GM23338 (cell line): ENCODE results near the gene ALPL. TPM values are rescaled to one million over a fixed set of nuclear protein-coding genes. Genes with fewer than 3 reads are reported as not detected.

Source experiments
- ATAC-seq: fragments of 200-7000 bp; cut with Tn5 transposase; 3 replicates; pipeline ENCODE4 v1.9.1; 2020
- DNase-seq: peaks from one replicate; pipeline ENCODE4 v3.0.0-alpha.2; 2015; ENCODE audit warnings: low spot score
- H2AFZ ChIP-seq: fragments of 200-600 bp; sonication (generic); 2 replicates; pipeline ENCODE4 v1.8.0; 2016; ENCODE audit warnings: antibody characterized with exemption, mild to moderate bottlenecking, moderate library complexity
- H3F3A ChIP-seq: fragments of 200-600 bp; sonication (generic); replicated peaks from 2 replicates; pipeline ENCODE4 v1.8.0; 2017; ENCODE audit warnings: antibody characterized with exemption, mixed run types, low read depth
- H3K27ac ChIP-seq: fragments of 200-600 bp; sonication (generic); 2 replicates; pipeline ENCODE4 v1.6.1; 2016; ENCODE audit warnings: low read depth
- H3K27me3 ChIP-seq: fragments of 200-600 bp; sonication (generic); 2 replicates; pipeline ENCODE4 v1.8.0; 2016; ENCODE audit warnings: mild to moderate bottlenecking, mixed run types, moderate library complexity; ENCODE audit not compliant: insufficient read depth
- H3K36me3 ChIP-seq: fragments of 200-600 bp; sonication (generic); 2 replicates; pipeline ENCODE4 v1.8.0; 2016; ENCODE audit warnings: mild to moderate bottlenecking; ENCODE audit not compliant: insufficient read depth
- H3K4me1 ChIP-seq: fragments of 200-600 bp; sonication (generic); 2 replicates; pipeline ENCODE4 v1.8.0; 2016; ENCODE audit warnings: mild to moderate bottlenecking, moderate library complexity; ENCODE audit not compliant: insufficient read depth
- H3K4me2 ChIP-seq: fragments of 200-600 bp; sonication (generic); 2 replicates; pipeline ENCODE4 v1.7.1; 2017; ENCODE audit warnings: mixed run types
- H3K4me3 ChIP-seq: fragments of 200-600 bp; sonication (generic); 2 replicates; pipeline ENCODE4 v1.6.1; 2016; ENCODE audit warnings: mixed run types
- H3K79me2 ChIP-seq: fragments of 200-600 bp; sonication (generic); replicated peaks from 2 replicates; pipeline ENCODE4 v1.8.0; 2017; ENCODE audit warnings: mild to moderate bottlenecking; ENCODE audit not compliant: insufficient read depth
- H3K9me2 ChIP-seq: fragments of 200-600 bp; sonication (generic); 2 replicates; pipeline ENCODE4 v1.8.0; 2017; ENCODE audit not compliant: insufficient read depth
- H4K20me1 ChIP-seq: fragments of 200-600 bp; sonication (generic); replicated peaks from 2 replicates; pipeline ENCODE4 v1.8.0; 2017; ENCODE audit warnings: mild to moderate bottlenecking; ENCODE audit not compliant: insufficient read depth
- H3K27ac Mint-ChIP-seq: 2 replicates; pipeline ENCODE4 v1.8.0; 2020; ENCODE audit warnings: inconsistent platforms, mild to moderate bottlenecking, moderate library complexity, mixed read lengths
- H3K27me3 Mint-ChIP-seq: 3 replicates; pipeline ENCODE4 v1.8.0; 2022; ENCODE audit warnings: low read depth, mild to moderate bottlenecking, moderate library complexity, mixed read lengths, inconsistent platforms; ENCODE audit not compliant: insufficient read depth, poor library complexity
- H3K36me3 Mint-ChIP-seq: 3 replicates; pipeline ENCODE4 v1.8.0; 2021; ENCODE audit warnings: low read depth, mild to moderate bottlenecking, inconsistent platforms, moderate library complexity, mixed read lengths
- H3K4me1 Mint-ChIP-seq: 3 replicates; pipeline ENCODE4 v1.8.0; 2020; ENCODE audit warnings: mild to moderate bottlenecking, inconsistent platforms, mixed read lengths
- H3K4me3 Mint-ChIP-seq: 3 replicates; pipeline ENCODE4 v1.8.0; 2021; ENCODE audit warnings: moderate library complexity, mild to moderate bottlenecking, inconsistent platforms, mixed read lengths
- H3K9me3 Mint-ChIP-seq: 3 replicates; pipeline ENCODE4 v1.8.0; 2020; ENCODE audit warnings: moderate library complexity, mild to moderate bottlenecking, inconsistent platforms, mixed read lengths
- ETS1 ChIP-seq: IDR thresholded peaks from 2 replicates; pipeline ENCODE4 v1.6.1; 2016; ENCODE audit warnings: antibody characterized with exemption
- EZH2 ChIP-seq: fragments of 200-600 bp; sonication (generic); IDR thresholded peaks from one replicate; pipeline ENCODE4 v1.8.0; 2017; ENCODE audit warnings: antibody characterized with exemption, mild to moderate bottlenecking, low read depth; ENCODE audit not compliant: unreplicated experiment
- JUNB ChIP-seq: IDR thresholded peaks from one replicate; pipeline ENCODE4 v1.6.1; 2016; ENCODE audit warnings: antibody characterized with exemption; ENCODE audit not compliant: unreplicated experiment
- NANOG ChIP-seq: IDR thresholded peaks from 2 replicates; pipeline ENCODE4 v1.6.1; 2016; ENCODE audit warnings: antibody characterized with exemption, borderline replicate concordance
- ZNF114 ChIP-seq: fragments of 250-450 bp; sonication (Bioruptor Pico); IDR thresholded peaks from 2 replicates; pipeline ENCODE4 v1.5.0; 2020; ENCODE audit warnings: mild to moderate bottlenecking, moderate library complexity
- ZNF331 ChIP-seq: fragments of 250-450 bp; sonication (Bioruptor Pico); IDR thresholded peaks from 2 replicates; pipeline ENCODE4 v1.5.0; 2020; ENCODE audit warnings: low read depth, mild to moderate bottlenecking, moderate library complexity
- ZNF462 ChIP-seq: fragments of 250-450 bp; sonication (Bioruptor Pico); IDR thresholded peaks from 2 replicates; pipeline ENCODE4 v1.5.0; 2020; ENCODE audit warnings: mild to moderate bottlenecking, moderate library complexity
- polyA plus RNA-seq: library from polyadenylated mRNA; unstranded; fragments of >200 nt; fragmentation: Nextera tagmentation; extraction: Ambion mirVana; gene quantifications from 2 replicates; pipeline ENCODE4 v1.2.1, GENCODE V29; 2016
- total RNA-seq: library from RNA; depleted of rRNA; stranded (reverse); fragments of >200 nt; shearing (Covaris generic); gene quantifications from 2 replicates; pipeline ENCODE4 v1.2.3, GENCODE V29; 2014
- TF ChIP-seq, protein P1 (sequence below), 2 experiments: fragments of 200-600 bp in 1 of 2; sonication (generic) in 1 of 2; conservative IDR thresholded peaks; 2 replicates each; pipeline versions ENCODE4 v1.5.1 to v1.6.1; 2016 to 2017; ENCODE audit warnings: antibody characterized with exemption in 2 of 2, low read depth in 2 of 2, mild to moderate bottlenecking in 2 of 2, moderate library complexity in 1 of 2
- TF ChIP-seq, protein P2 (sequence below): IDR thresholded peaks from one replicate; pipeline ENCODE4 v1.6.1; 2018; ENCODE audit warnings: antibody characterized with exemption; ENCODE audit not compliant: unreplicated experiment

The ALPL gene
- total and polyA plus RNA-seq, 2 experiments from 2014 or later, result 116 to 187 TPM

DNA sequence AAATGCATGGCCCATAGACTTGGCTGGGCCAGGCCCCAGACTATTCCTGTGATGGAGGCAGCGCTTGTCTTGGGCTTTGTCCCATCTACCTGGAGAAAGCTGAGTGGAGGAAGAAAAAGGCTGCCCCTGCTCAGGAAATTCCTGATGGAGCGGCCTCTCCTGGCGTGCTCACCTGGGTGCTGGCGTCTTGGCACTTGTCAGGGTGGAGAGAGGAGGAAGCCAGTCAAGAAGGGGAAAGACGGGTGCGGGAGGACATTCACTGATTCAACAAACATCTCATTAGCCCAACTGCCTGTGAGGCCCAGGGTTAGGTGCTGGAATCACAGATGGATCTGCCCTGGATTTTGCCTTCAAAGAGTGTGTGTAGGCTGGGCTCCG lies 16.1 kb downstream of the ALPL start:
- Mint-ChIP-seq H3K4me1 (peaks cover 32% of the 10 kb centered on the region), H3K27ac (0 out of 2 replicates have a peak overlapping the region, but pooled peaks have one; percentile 51), H3K4me3 (no peak overlapping the region), H3K27me3 (peaks cover 5% of the 10 kb centered on the region), H3K36me3 (0 out of 3 replicates have a peak, but pooled peaks cover 4% of the 10 kb centered on the region), H3K9me3 (no peaks in the 10 kb centered on the region)
- H4K20me1 ChIP-seq, result peaks cover 8% of the 10 kb centered on the region
- DNase-seq (no peak), ATAC-seq (no peak)
- H3K79me2 ChIP-seq, result peaks cover 79% of the 10 kb centered on the region
- no peak overlapping the region for H3K27ac ChIP-seq
- H3K27me3 ChIP-seq, result no peaks in the 10 kb centered on the region
- no peaks in the 10 kb centered on the region for H3F3A ChIP-seq
- no peak overlapping the region for H2AFZ ChIP-seq
- H3K9me2 ChIP-seq, result no peaks in the 10 kb centered on the region
- H3K4me2 ChIP-seq, result no peak overlapping the region
- H3K4me3 ChIP-seq, result no peak overlapping the region
- TF ChIP-seq NANOG (no peak), ETS1 (no peak), ZNF462 (CRISPR knock-in tag) (no peak), EZH2 (no peak), JUNB (no peak), ZNF114 (CRISPR knock-in tag) (no peak), ZNF331 (CRISPR knock-in tag) (no peak)
- TF ChIP-seq, protein P1, sequence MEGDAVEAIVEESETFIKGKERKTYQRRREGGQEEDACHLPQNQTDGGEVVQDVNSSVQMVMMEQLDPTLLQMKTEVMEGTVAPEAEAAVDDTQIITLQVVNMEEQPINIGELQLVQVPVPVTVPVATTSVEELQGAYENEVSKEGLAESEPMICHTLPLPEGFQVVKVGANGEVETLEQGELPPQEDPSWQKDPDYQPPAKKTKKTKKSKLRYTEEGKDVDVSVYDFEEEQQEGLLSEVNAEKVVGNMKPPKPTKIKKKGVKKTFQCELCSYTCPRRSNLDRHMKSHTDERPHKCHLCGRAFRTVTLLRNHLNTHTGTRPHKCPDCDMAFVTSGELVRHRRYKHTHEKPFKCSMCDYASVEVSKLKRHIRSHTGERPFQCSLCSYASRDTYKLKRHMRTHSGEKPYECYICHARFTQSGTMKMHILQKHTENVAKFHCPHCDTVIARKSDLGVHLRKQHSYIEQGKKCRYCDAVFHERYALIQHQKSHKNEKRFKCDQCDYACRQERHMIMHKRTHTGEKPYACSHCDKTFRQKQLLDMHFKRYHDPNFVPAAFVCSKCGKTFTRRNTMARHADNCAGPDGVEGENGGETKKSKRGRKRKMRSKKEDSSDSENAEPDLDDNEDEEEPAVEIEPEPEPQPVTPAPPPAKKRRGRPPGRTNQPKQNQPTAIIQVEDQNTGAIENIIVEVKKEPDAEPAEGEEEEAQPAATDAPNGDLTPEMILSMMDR (conservative IDR thresholded peaks at IDR 0.05; ENCODE audit: low read depth in 2 of 2), result no peak
- TF ChIP-seq, protein P2, sequence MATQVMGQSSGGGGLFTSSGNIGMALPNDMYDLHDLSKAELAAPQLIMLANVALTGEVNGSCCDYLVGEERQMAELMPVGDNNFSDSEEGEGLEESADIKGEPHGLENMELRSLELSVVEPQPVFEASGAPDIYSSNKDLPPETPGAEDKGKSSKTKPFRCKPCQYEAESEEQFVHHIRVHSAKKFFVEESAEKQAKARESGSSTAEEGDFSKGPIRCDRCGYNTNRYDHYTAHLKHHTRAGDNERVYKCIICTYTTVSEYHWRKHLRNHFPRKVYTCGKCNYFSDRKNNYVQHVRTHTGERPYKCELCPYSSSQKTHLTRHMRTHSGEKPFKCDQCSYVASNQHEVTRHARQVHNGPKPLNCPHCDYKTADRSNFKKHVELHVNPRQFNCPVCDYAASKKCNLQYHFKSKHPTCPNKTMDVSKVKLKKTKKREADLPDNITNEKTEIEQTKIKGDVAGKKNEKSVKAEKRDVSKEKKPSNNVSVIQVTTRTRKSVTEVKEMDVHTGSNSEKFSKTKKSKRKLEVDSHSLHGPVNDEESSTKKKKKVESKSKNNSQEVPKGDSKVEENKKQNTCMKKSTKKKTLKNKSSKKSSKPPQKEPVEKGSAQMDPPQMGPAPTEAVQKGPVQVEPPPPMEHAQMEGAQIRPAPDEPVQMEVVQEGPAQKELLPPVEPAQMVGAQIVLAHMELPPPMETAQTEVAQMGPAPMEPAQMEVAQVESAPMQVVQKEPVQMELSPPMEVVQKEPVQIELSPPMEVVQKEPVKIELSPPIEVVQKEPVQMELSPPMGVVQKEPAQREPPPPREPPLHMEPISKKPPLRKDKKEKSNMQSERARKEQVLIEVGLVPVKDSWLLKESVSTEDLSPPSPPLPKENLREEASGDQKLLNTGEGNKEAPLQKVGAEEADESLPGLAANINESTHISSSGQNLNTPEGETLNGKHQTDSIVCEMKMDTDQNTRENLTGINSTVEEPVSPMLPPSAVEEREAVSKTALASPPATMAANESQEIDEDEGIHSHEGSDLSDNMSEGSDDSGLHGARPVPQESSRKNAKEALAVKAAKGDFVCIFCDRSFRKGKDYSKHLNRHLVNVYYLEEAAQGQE, result no peak
- no peaks in the 10 kb centered on the region for H3K36me3 ChIP-seq
- peaks cover 10% of the 10 kb centered on the region for H3K4me1 ChIP-seq
